Endothelial cell (in vitro differentiated cells): Measurements from ENCODE around the gene RGS14. TPM values are rescaled to one million over a fixed set of nuclear protein-coding genes. Genes with fewer than 3 reads are reported as not detected.

Experiments used
- DNase-seq: peaks from one replicate; pipeline ENCODE4 v3.0.0; 2021; ENCODE audit warnings: low spot score
- H3K27ac Mint-ChIP-seq: one replicate; pipeline ENCODE4 v1.8.0; 2021; ENCODE audit warnings: mixed read lengths, inconsistent platforms; ENCODE audit not compliant: unreplicated experiment
- H3K27me3 Mint-ChIP-seq: one replicate; pipeline ENCODE4 v1.8.0; 2021; ENCODE audit warnings: mild to moderate bottlenecking, moderate library complexity, mixed read lengths, inconsistent platforms; ENCODE audit not compliant: unreplicated experiment
- H3K36me3 Mint-ChIP-seq: one replicate; pipeline ENCODE4 v1.8.0; 2021; ENCODE audit warnings: mild to moderate bottlenecking, low read depth, mixed read lengths, inconsistent platforms; ENCODE audit not compliant: unreplicated experiment
- H3K4me1 Mint-ChIP-seq: one replicate; pipeline ENCODE4 v1.8.0; 2021; ENCODE audit warnings: mild to moderate bottlenecking, mixed read lengths, inconsistent platforms; ENCODE audit not compliant: unreplicated experiment
- H3K4me3 Mint-ChIP-seq: one replicate; pipeline ENCODE4 v1.8.0; 2021; ENCODE audit warnings: mild to moderate bottlenecking, mixed read lengths, inconsistent platforms; ENCODE audit not compliant: unreplicated experiment
- H3K9me3 Mint-ChIP-seq: one replicate; pipeline ENCODE4 v1.8.0; 2021; ENCODE audit warnings: mixed read lengths, inconsistent platforms; ENCODE audit not compliant: unreplicated experiment
- total RNA-seq: library from RNA; stranded (reverse); fragmentation: NEBNext Ultra II Directional; extraction: Animal tissue kit (Norgen Biotek cat#: 25700); gene quantifications from one replicate; pipeline ENCODE4 v1.2.1, GENCODE V29; 2021; ENCODE audit not compliant: unreplicated experiment
- TF ChIP-seq, protein P1 (sequence below): fragments of 200-600 bp; sonication (generic); IDR thresholded peaks from one replicate; pipeline ENCODE4 v1.5.0; 2021; ENCODE audit warnings: antibody characterized with exemption; ENCODE audit not compliant: unreplicated experiment

RGS14 gene
- total RNA-seq, 1 donor from 2014 or later: 21.8 TPM

DNA sequence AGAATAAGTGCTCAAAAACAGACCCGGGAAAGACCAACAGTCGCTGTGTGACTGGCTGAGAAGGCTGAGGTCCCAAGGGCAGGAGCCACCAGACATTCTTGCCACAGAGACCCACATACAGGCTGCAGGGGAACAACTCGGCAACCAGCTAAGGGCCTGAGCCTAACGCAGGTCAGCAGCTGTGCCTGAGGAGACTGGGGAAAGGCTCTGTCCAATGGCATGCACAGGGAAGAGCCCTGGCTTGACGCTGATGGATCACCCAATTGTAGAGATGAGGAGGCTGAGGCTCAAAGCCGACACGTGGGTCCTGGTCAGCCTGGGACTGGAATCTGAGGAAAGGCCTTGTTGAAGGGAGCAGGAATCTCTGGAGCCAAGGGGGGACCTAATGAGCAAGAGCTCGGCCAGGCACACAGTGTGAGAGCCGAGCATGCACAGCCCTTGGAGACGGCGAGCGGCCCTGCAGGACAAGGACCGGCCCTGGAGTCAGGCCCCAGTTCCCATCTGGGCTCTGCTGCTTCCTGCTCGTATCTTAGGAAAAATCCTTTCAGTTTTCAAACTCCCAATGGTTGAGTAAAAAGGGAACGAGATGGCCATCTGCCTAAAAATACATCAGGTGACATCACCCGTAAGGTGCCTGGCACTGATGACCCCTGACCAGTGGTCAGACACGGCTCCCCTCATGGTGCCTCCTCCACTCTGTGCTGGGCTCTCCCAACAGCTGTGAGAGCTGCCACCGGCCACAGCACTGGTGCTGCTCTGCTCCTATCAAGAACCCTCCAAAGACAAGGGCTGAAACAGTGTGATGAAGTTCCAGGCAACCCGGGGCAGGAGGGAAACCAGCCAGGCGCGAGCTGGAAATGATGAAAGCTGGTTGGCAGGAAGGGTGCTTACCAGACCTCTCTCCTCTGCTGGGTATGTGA lies 22.7 kb upstream of the RGS14 start:
- H3K27me3 Mint-ChIP-seq: peaks cover 21% of the 10 kb centered on the region
- TF ChIP-seq, protein P1, sequence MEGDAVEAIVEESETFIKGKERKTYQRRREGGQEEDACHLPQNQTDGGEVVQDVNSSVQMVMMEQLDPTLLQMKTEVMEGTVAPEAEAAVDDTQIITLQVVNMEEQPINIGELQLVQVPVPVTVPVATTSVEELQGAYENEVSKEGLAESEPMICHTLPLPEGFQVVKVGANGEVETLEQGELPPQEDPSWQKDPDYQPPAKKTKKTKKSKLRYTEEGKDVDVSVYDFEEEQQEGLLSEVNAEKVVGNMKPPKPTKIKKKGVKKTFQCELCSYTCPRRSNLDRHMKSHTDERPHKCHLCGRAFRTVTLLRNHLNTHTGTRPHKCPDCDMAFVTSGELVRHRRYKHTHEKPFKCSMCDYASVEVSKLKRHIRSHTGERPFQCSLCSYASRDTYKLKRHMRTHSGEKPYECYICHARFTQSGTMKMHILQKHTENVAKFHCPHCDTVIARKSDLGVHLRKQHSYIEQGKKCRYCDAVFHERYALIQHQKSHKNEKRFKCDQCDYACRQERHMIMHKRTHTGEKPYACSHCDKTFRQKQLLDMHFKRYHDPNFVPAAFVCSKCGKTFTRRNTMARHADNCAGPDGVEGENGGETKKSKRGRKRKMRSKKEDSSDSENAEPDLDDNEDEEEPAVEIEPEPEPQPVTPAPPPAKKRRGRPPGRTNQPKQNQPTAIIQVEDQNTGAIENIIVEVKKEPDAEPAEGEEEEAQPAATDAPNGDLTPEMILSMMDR: no peak
- peaks cover 41% of the 10 kb centered on the region for H3K4me1 Mint-ChIP-seq
- DNase-seq: no peak
- no peaks in the 10 kb centered on the region for H3K9me3 Mint-ChIP-seq
- no peak overlapping the region for H3K27ac Mint-ChIP-seq
- H3K4me3 Mint-ChIP-seq: no peak overlapping the region
- peaks cover 69% of the 10 kb centered on the region for H3K36me3 Mint-ChIP-seq

DNA sequence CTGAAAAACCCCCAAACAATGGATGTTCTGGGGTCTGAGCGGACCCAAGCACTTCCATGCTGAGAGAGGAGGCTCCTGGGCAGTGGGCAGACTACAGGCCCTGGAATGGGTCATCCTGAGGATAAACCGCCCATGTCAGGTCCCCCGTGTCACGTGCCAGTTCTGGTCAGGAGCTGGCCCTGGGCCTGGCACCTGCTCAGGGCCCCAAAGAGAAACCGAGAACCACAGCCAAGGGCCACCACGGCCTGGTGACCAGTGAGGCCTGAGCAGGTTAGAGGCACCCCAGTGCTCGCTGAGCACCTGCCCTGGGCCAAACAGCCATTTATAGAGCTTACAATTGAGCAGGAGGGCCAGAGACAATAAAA lies 22.0 kb upstream of the RGS14 start:
- no peak overlapping the region for H3K27ac Mint-ChIP-seq
- no peak for DNase-seq
- no peak overlapping the region for H3K4me3 Mint-ChIP-seq
- peaks cover 43% of the 10 kb centered on the region for H3K4me1 Mint-ChIP-seq
- TF ChIP-seq, protein P1: no peak
- H3K36me3 Mint-ChIP-seq: peaks cover 64% of the 10 kb centered on the region
- peaks cover 19% of the 10 kb centered on the region for H3K27me3 Mint-ChIP-seq
- no peaks in the 10 kb centered on the region for H3K9me3 Mint-ChIP-seq

GRCh38 chr5:177336112-177336511 lies 21.6 kb upstream of the RGS14 start:
- Mint-ChIP-seq H3K27me3 (peaks cover 17% of the 10 kb centered on the region), H3K4me1 (peaks cover 40% of the 10 kb centered on the region), H3K4me3 (peak overlapping the region; percentile 43), H3K9me3 (no peaks in the 10 kb centered on the region), H3K27ac (no peak overlapping the region), H3K36me3 (peaks cover 60% of the 10 kb centered on the region)
- TF ChIP-seq, protein P1: no peak
- peak; percentile 55 for DNase-seq

DNA sequence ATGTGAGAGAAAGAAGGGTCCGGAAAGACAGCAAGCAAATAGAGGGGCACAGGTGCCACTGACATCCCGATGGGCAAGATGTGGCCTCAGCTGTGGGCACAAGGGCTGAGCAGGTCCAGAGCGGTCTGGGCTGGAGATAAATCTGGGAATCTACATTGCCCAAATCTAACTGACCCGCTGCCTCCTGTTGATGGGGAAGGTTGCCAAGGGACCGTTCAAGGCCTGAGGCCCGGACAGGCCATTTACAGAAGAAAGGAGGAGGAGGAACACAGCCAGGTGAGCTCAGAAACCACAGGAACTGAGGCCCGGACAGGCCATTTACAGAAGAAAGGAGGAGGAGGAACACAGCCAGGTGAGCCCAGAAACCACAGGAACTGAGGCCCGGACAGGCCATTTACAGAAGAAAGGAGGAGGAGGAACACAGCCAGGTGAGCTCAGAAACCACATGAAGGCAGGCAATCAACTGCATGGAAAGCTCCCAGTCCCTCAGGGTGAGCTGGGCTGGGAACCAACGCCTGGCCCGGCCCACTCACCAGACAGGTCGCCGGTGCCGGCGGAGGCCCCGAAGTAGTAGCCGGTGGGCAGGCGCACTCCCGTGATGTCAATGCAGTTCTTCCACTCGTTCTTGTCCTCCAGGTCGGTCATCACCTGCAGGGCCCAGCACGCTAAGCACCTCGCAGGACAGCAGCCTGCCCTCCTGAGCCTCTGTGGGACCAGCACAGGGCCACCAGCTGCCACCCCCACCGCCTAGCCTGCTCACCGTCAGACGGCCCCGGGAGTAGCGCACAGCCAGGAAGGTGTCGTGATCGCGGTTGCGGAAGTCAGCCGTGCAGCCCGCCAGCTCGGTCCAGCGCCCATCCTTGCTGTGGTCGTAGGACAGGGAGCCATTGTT lies 20.9 kb upstream of the RGS14 start:
- H3K27ac Mint-ChIP-seq: no peak overlapping the region
- H3K27me3 Mint-ChIP-seq: peaks cover 17% of the 10 kb centered on the region
- DNase-seq: no peak
- peaks cover 33% of the 10 kb centered on the region for H3K4me1 Mint-ChIP-seq
- H3K9me3 Mint-ChIP-seq: no peaks in the 10 kb centered on the region
- TF ChIP-seq, protein P1: no peak
- peaks cover 60% of the 10 kb centered on the region for H3K36me3 Mint-ChIP-seq
- peak overlapping the region; percentile 43 for H3K4me3 Mint-ChIP-seq
